Esophagus squamous epithelium (tissue), 4 donors: Measurements from ENCODE around the gene IGLL1.
"Not testable (repeated sequence)": the region's sequence is repeated elsewhere in the genome, so short reads cannot be mapped to it uniquely, and the experiment has no call there.

Experiments used
- CTCF ChIP-seq, 6 experiments: fragments of 450-650 bp in 4 of 6; fragments of 200-600 bp in 2 of 6; sonication (generic) in 2 of 6; IDR thresholded peaks; one replicate each; pipeline ENCODE4 v1.5.1; 2016 to 2019; ENCODE audit warnings: antibody characterized with exemption in 6 of 6, mild to moderate bottlenecking in 4 of 6, moderate library complexity in 4 of 6
- POLR2A ChIP-seq, 4 donors: fragments of 450-650 bp; IDR thresholded peaks; one replicate each; pipeline ENCODE4 v1.6.1; 2017; ENCODE audit warnings: antibody characterized with exemption in 4 of 4, mild to moderate bottlenecking in 4 of 4, moderate library complexity in 3 of 4

GRCh38 chr22:23621916-23622315, 41.8 kb upstream of the IGLL1 start:
- not testable (repeated sequence) for TF ChIP-seq CTCF, POLR2A (IDR thresholded peaks at IDR 0.05)
